Measurements from ENCODE around the gene LAMA2. TPM values are rescaled to one million over a fixed set of nuclear protein-coding genes. Genes with fewer than 3 reads are reported as not detected.

The LAMA2 gene
- total and polyA plus RNA-seq, 2 of the 8 experiments (the other 6 are each of a cell fraction or from before 2014, with no cell fraction given), result 1.3 to 3.8 TPM

DNA sequence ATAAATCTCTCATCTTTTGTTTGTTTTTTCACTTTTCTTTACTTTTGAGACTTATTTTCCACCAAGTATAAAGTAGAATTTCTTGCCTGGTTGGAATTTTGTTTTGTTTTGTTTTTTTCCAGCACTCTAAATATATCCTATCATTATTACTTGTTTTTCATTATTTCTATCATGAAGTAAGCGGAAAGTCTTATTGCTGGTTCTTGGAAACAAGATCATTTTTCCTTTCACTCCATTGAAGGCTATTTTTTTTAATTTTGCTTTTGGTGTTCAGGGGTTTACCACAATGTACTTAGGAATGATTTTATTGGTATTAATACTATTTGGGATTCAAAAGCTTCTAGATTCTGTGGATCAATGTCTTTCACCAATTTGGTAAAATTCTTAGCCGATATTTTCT lies 190.1 kb downstream of the LAMA2 start:
- Histone ChIP-seq H3K9me3 (ENCODE audit: insufficient read depth in 2 of 2, low read depth in 1 of 2, low read length in 1 of 2) (no peaks in the 10 kb centered on the region), H3K27me3 (replicated peaks in 1 of 4; ENCODE audit: control insufficient read depth in 3 of 4, extremely low read depth in 1 of 4, insufficient read depth in 3 of 4, low read length in 3 of 4) (no peaks in the 10 kb centered on the region), H4K8ac (ENCODE audit: extremely low read depth, insufficient read depth, low read length) (no peak overlapping the region), H2BK5ac (ENCODE audit: low read depth, low read length) (no peak overlapping the region), H4K20me1 (replicated peaks in 1 of 2; ENCODE audit: control insufficient read depth in 1 of 2, insufficient read depth in 2 of 2, low read length in 2 of 2) (no peaks in the 10 kb centered on the region), H3K23ac (ENCODE audit: insufficient read length) (no peak overlapping the region), H4K5ac (ENCODE audit: insufficient read length, low read depth, low read length) (no peak overlapping the region), H3K36me3 (ENCODE audit: control insufficient read depth in 2 of 4, insufficient read depth in 4 of 4, low read length in 3 of 4) (no peaks in the 10 kb centered on the region), H3K4me2 (ENCODE audit: insufficient read depth in 1 of 2, low read depth in 2 of 2, low read length in 2 of 2) (no peak overlapping the region), H3K79me2 (ENCODE audit: control insufficient read depth in 1 of 2, insufficient read depth in 2 of 2, low read length in 2 of 2) (no peaks in the 10 kb centered on the region), H3K18ac (ENCODE audit: extremely low read depth, low read length) (no peak overlapping the region), H2BK15ac (ENCODE audit: low read length) (no peak overlapping the region), H2AFZ (ENCODE audit: low read length) (no peak overlapping the region), H2BK120ac (replicated peaks; ENCODE audit: low read depth, low read length) (no peak overlapping the region), H2BK20ac (ENCODE audit: low read length) (no peak overlapping the region), H3K4me1 (replicated peaks in 1 of 4; ENCODE audit: control insufficient read depth in 3 of 4, insufficient read depth in 4 of 4, low read length in 3 of 4) (no peaks in the 10 kb centered on the region), H2AK5ac (ENCODE audit: low read depth, low read length) (no peak overlapping the region), H3K14ac (ENCODE audit: insufficient read length) (no peak overlapping the region), H2BK12ac (ENCODE audit: low read depth, low read length) (no peak overlapping the region), H3K4me3 (ENCODE audit: extremely low read depth in 1 of 4, insufficient read depth in 2 of 4, low read depth in 3 of 4, low read length in 4 of 4) (no peak overlapping the region), H4K91ac (replicated peaks; ENCODE audit: insufficient read length, low read length) (no peak overlapping the region), H3K23me2 (ENCODE audit: low read depth, low read length) (no peaks in the 10 kb centered on the region), H3K27ac (ENCODE audit: low read depth, low read length) (no peak overlapping the region), H3K79me1 (ENCODE audit: low read depth, low read length) (no peaks in the 10 kb centered on the region), H3K56ac (replicated peaks; ENCODE audit: insufficient read length, low read depth, low read length) (no peak overlapping the region), H3K9ac (replicated peaks in 1 of 4; ENCODE audit: extremely low read depth in 1 of 4, low read depth in 3 of 4, low read length in 3 of 4) (no peak overlapping the region), H3K4ac (replicated peaks; ENCODE audit: insufficient read length, low read depth, low read length) (no peak overlapping the region)
- CTCF ChIA-PET (ENCODE audit: partially characterized antibody), result interaction anchor here (1.1 kb wide), 1 partner anchor 13 kb away, joined by 3 read pairs; no protein-coding TSS in a partner anchor
- POLR2A ChIA-PET (ENCODE audit: partially characterized antibody), result no interaction called here
- no peak for DNase-seq (ENCODE audit: low read depth in 1 of 2, low spot score in 2 of 2)
- FAIRE-seq, result no peak
- 100% methylated on average over 2 of the region's 2 CpGs; no CpG with 5 or more reads in 1 of the 2 experiments for WGBS, 2 experiments (ENCODE audit: extremely low coverage in 1 of 2, insufficient coverage in 1 of 2, insufficient read length in 1 of 2, insufficient replicate concordance in 2 of 2, low coverage in 1 of 2, low lambda C conversion rate in 2 of 2, missing lambda C conversion rate in 1 of 2)
- TF ChIP-seq KDM4A (IDR thresholded peaks at IDR 0.05; ENCODE audit: low read depth, low read length, severe bottlenecking), result no peak
- TF ChIP-seq RBBP5 (IDR thresholded peaks at IDR 0.05; ENCODE audit: borderline replicate concordance, low read depth, low read length), result no peak
- TF ChIP-seq GTF2F1 (IDR thresholded peaks at IDR 0.05; ENCODE audit: borderline replicate concordance, low read depth, low read length), result no peak
- no peak for TF ChIP-seq CEBPB (IDR thresholded peaks at IDR 0.05; ENCODE audit: low read depth, low read length)
- TF ChIP-seq, protein P1, sequence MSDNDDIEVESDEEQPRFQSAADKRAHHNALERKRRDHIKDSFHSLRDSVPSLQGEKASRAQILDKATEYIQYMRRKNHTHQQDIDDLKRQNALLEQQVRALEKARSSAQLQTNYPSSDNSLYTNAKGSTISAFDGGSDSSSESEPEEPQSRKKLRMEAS (IDR thresholded peaks at IDR 0.05), result no peak
- TF ChIP-seq RFX5 (IDR thresholded peaks at IDR 0.05; ENCODE audit: borderline replicate concordance, low read depth, low read length), result no peak
- TF ChIP-seq, protein P2, sequence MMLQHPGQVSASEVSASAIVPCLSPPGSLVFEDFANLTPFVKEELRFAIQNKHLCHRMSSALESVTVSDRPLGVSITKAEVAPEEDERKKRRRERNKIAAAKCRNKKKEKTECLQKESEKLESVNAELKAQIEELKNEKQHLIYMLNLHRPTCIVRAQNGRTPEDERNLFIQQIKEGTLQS (IDR thresholded peaks at IDR 0.05; ENCODE audit: insufficient read depth, low read depth, low read length), result no peak
- no peak for TF ChIP-seq NANOG (IDR thresholded peaks at IDR 0.05; ENCODE audit: insufficient read depth, low read depth, low read length, poor library complexity, severe bottlenecking)
- TF ChIP-seq BRCA1 (IDR thresholded peaks at IDR 0.05; ENCODE audit: low read depth, low read length), result no peak
- no peak for TF ChIP-seq RAD21 (IDR thresholded peaks at IDR 0.05 in 1 of 2, conservative IDR thresholded peaks at IDR 0.05 in 1 of 2; ENCODE audit: low read depth in 2 of 2, low read length in 2 of 2)
- no peak for TF ChIP-seq SUZ12 (IDR thresholded peaks at IDR 0.05; ENCODE audit: low read length)
- no peak for TF ChIP-seq USF2 (IDR thresholded peaks at IDR 0.05; ENCODE audit: low read length)
